ENCODE results near the gene RAB13.

DNA sequence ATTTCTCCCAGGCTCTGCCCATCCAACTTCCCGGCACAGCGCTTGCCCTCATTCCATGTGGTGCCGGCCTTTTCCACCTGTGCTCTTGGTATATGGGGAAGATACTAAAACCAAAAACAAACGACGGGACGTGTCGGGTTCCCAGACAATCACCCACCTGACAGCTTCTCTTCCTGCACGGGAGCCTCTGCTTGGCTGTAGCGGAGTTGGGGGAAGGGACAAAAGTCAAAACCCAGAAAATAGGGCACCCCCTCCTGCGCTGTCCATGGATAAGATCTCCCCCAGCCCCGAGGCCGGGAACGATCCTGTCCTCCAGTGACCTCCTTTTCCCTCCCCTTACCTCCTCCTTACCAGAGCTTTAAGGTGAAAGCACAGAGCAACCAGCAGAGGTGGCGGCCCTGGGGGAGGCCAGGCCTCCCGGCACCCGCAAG, 9.3 kb downstream of the RAB13 start:
- TF ChIP-seq POLR2A (IDR thresholded peaks at IDR 0.05; ENCODE audit: low read depth) = no peak
- TF ChIP-seq, protein P1, sequence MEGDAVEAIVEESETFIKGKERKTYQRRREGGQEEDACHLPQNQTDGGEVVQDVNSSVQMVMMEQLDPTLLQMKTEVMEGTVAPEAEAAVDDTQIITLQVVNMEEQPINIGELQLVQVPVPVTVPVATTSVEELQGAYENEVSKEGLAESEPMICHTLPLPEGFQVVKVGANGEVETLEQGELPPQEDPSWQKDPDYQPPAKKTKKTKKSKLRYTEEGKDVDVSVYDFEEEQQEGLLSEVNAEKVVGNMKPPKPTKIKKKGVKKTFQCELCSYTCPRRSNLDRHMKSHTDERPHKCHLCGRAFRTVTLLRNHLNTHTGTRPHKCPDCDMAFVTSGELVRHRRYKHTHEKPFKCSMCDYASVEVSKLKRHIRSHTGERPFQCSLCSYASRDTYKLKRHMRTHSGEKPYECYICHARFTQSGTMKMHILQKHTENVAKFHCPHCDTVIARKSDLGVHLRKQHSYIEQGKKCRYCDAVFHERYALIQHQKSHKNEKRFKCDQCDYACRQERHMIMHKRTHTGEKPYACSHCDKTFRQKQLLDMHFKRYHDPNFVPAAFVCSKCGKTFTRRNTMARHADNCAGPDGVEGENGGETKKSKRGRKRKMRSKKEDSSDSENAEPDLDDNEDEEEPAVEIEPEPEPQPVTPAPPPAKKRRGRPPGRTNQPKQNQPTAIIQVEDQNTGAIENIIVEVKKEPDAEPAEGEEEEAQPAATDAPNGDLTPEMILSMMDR (IDR thresholded peaks at IDR 0.05) = no peak
- no peak for TF ChIP-seq EP300 (IDR thresholded peaks at IDR 0.05)

Data from esophagus muscularis mucosa (tissue), 4 donors.